Endothelial cell of umbilical vein (primary cell): ENCODE results near the gene ZBTB4. TPM values are rescaled to one million over a fixed set of nuclear protein-coding genes. Genes with fewer than 3 reads are reported as not detected.
"Not testable (repeated sequence)": the region's sequence is repeated elsewhere in the genome, so short reads cannot be mapped to it uniquely, and the experiment has no call there.

Experiments
- BruUV-seq: library from RNA; stranded (reverse); fragments of 400-500 nt; replicated peaks from 2 replicates; lab custom pipeline; 2021; lab: Mats Ljungman, UMichigan
- CTCF ChIA-PET: fragments of 300-600, 350-600 bp; sonication (Branson Sonifier 250); formaldehyde crosslinking; loops from one replicate; lab custom pipeline; 2021; ENCODE audit warnings: antibody characterized with exemption, inconsistent platforms; lab: Charles Lee
- POLR2A ChIA-PET: fragments of 300-600, 350-600 bp; sonication (Branson Sonifier 250); formaldehyde crosslinking; loops from one replicate; lab custom pipeline; 2021; ENCODE audit warnings: antibody characterized with exemption, inconsistent platforms; lab: Charles Lee
- DNase-seq: peaks from one replicate; pipeline ENCODE4 v3.0.0-alpha.2; 2011; ENCODE audit warnings: low read depth, low spot score
- FAIRE-seq: peaks from 2 replicates; lab custom pipeline; 2011; peaks lifted over from hg19 to GRCh38; lab: Jason Lieb, UNC
- H2AFZ ChIP-seq: 2 replicates; pipeline ENCODE4 v1.6.0; 2012; ENCODE audit warnings: low read depth, low read length, control low read depth, inconsistent platforms
- H3K27ac ChIP-seq: 2 replicates; pipeline ENCODE4 v1.5.1; 2011; ENCODE audit warnings: low read depth, mild to moderate bottlenecking, control low read depth, low read length, moderate library complexity; ENCODE audit not compliant: insufficient read depth
- H3K27me3 ChIP-seq, 2 experiments: 2 replicates each; pipeline versions ENCODE4 v1.6.0 to v1.6.1; 2011; ENCODE audit warnings: low read length in 2 of 2, mixed read lengths in 1 of 2; ENCODE audit not compliant: control insufficient read depth in 2 of 2, insufficient read depth in 2 of 2
- H3K36me3 ChIP-seq, 2 experiments: 2 replicates in 1 of 2; 3 replicates in 1 of 2; pipeline ENCODE4 v1.5.1; 2011; ENCODE audit warnings: low read length in 2 of 2, mild to moderate bottlenecking in 1 of 2, moderate library complexity in 1 of 2; ENCODE audit not compliant: control insufficient read depth in 2 of 2, insufficient read depth in 2 of 2; ENCODE audit errors: extremely low read depth in 1 of 2
- H3K4me1 ChIP-seq: 3 replicates; pipeline ENCODE4 v1.5.1; 2011; ENCODE audit warnings: mild to moderate bottlenecking, low read length; ENCODE audit not compliant: control insufficient read depth, insufficient read depth; ENCODE audit errors: extremely low read depth
- H3K4me2 ChIP-seq: 2 replicates; pipeline ENCODE4 v1.6.1; 2011; ENCODE audit warnings: low read length, control low read depth, mixed read lengths; ENCODE audit not compliant: insufficient read depth
- H3K4me3 ChIP-seq, 3 experiments: fragments of 200-600 bp in 1 of 3; sonication (generic), shearing (Covaris generic) in 1 of 3; replicated peaks in 1 of 3; 2 replicates each; pipeline ENCODE4 v1.5.1; 2011 to 2016; ENCODE audit warnings: control low read depth in 3 of 3, low read length in 3 of 3, mild to moderate bottlenecking in 2 of 3, inconsistent platforms in 1 of 3, low read depth in 1 of 3, moderate library complexity in 1 of 3; ENCODE audit not compliant: insufficient read depth in 1 of 3
- H3K79me2 ChIP-seq: 2 replicates; pipeline ENCODE4 v1.6.0; 2012; ENCODE audit warnings: low read length, inconsistent platforms; ENCODE audit not compliant: control insufficient read depth, insufficient read depth
- H3K9ac ChIP-seq: replicated peaks from 2 replicates; pipeline ENCODE3; 2011; ENCODE audit warnings: low read length, control low read depth; ENCODE audit not compliant: insufficient read depth; ENCODE audit errors: extremely low read depth
- H3K9me1 ChIP-seq: replicated peaks from 3 replicates; pipeline ENCODE4 v1.6.0; 2011; ENCODE audit warnings: mild to moderate bottlenecking, low read length; ENCODE audit not compliant: control insufficient read depth, insufficient read depth; ENCODE audit errors: extremely low read depth
- H3K9me3 ChIP-seq: replicated peaks from 2 replicates; pipeline ENCODE4 v1.5.1; 2012; ENCODE audit warnings: low read length, inconsistent platforms; ENCODE audit not compliant: control insufficient read depth, insufficient read depth
- H4K20me1 ChIP-seq: replicated peaks from 2 replicates; pipeline ENCODE3; 2011; ENCODE audit warnings: mild to moderate bottlenecking, low read length; ENCODE audit not compliant: control insufficient read depth, insufficient read depth; ENCODE audit errors: extremely low read depth
- dilution Hi-C: fragments of 300-500 bp; cut with MboI; formaldehyde crosslinking; loops from one replicate; pipeline ENCODE4 v1.15.0; 2019; ENCODE audit warnings: low sequenced_read_pairs; ENCODE audit not compliant: extremely low pct_ligation_motif_present
- intact Hi-C: fragments of 100-400 bp; cut with micrococcal nuclease; formaldehyde crosslinking; loops from one replicate; pipeline ENCODE4 v1.10.0; 2022
- polyA plus RNA-seq, 4 experiments: library from polyadenylated mRNA; depleted of rRNA in 3 of 4; stranded (reverse) in 3 of 4; unstranded in 1 of 4; fragments of >200 nt; gene quantifications; 2 replicates each; pipeline versions ENCODE4 v1.2.1 to v1.2.3, GENCODE V29; 2011 to 2012; ENCODE audit warnings: missing spikeins in 1 of 4
- total RNA-seq: library from RNA; stranded (reverse); gene quantifications from 2 replicates; pipeline ENCODE4 v1.2.3, GENCODE V29; 2021

Gene ZBTB4
- total and polyA plus RNA-seq, 2 donors (not counting 3 experiments of a cell fraction or from before 2014, with no cell fraction given), result 15.1 to 26.5 TPM

DNA sequence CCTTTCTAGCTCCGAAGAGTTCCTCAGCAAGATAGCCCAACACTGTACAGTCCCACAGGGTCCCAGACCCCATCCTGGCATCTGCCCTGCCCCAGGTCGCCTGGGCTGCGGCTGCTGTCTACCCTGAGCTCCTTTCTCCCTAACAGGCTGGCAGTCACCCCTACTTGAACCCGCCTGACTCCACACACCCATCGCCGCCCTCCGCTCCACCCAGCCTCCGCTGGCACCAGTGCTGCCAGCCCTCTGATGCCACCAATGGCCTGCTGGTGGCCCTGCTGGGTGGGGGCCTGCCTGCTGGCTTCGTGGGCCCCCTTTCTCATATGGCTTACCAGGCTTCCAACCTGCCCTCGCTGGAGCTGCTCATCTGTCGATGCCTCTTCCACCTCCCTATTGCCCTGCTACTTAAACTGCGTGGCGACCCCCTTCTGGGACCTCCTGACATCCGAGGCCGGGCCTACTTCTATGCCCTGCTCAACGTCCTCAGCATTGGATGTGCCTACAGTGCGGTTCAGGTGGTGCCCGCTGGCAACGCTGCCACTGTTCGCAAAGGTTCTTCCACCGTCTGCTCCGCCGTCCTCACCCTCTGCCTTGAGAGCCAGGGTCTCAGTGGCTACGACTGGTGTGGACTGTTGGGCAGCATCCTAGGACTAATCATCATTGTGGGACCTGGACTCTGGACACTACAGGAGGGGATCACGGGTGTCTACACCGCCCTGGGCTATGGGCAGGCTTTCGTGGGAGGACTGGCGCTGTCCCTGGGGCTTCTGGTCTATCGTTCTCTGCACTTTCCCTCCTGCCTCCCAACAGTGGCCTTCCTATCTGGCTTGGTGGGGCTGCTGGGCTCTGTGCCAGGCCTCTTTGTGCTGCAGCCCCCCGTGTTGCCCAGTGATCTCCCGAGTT is 2.7 kb upstream of the ZBTB4 start:
- intact Hi-C loops, result loop anchor here (10.0 kb wide), 1 partner anchor 203 kb away; the partner anchor contains the start of genes TP53 and WRAP53
- H3K27me3 ChIP-seq, FAIRE-seq, CTCF ChIA-PET, H3K9ac ChIP-seq, H3K4me3 ChIP-seq, DNase-seq, H3K36me3 ChIP-seq, BruUV-seq, H4K20me1 ChIP-seq, H2AFZ ChIP-seq, H3K9me3 ChIP-seq, H3K9me1 ChIP-seq, POLR2A ChIA-PET, H3K4me2 ChIP-seq, H3K27ac ChIP-seq, dilution Hi-C loops: not testable (repeated sequence)
- Histone ChIP-seq H3K4me1 (peaks cover 35% of the 10 kb centered on the region), H3K79me2 (peaks cover 44% of the 10 kb centered on the region)

DNA sequence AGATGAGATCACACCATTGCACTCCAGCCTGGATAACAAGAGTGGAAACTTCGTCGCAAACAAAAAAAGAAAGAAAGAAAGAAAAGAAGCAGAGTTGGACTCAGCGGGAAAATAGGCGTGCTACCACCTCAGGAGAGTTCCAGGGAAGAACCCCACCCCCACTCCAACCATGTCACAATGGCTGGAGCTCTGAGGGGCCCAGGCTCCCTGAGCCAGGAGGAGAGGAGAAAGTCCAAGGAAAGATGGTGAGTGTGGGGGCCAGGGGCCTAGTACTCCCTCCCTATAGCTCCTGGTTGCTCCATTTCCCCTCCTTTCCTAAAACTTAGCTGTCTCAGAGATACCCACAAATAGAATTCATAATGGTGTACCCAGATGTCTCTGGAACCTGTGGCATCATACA is 1.8 kb upstream of the ZBTB4 start, which contains the start of gene SLC35G6:
SLC35G6 (plus strand) TSS at position 172 of the 400 bp plus-strand sequence; CDS start at position 243, 71 bp downstream.
- dilution Hi-C loops, H4K20me1 ChIP-seq, H3K4me3 ChIP-seq, CTCF ChIA-PET, H3K9ac ChIP-seq, H3K27me3 ChIP-seq, H3K9me3 ChIP-seq, POLR2A ChIA-PET, DNase-seq, BruUV-seq, H3K36me3 ChIP-seq, H3K9me1 ChIP-seq, H3K4me2 ChIP-seq, FAIRE-seq, H3K27ac ChIP-seq, H2AFZ ChIP-seq: not testable (repeated sequence)
- intact Hi-C loops, result loop anchor here (10.0 kb wide), 1 partner anchor 204 kb away; the partner anchor contains the start of genes TP53 and WRAP53
- Histone ChIP-seq H3K4me1 (peaks cover 39% of the 10 kb centered on the region), H3K79me2 (peaks cover 43% of the 10 kb centered on the region)
